SKM-1 treated with dmso at 0.1 percent for 144 hours (cell line): Measurements from ENCODE around the gene AREG.
A peak's percentile ranks its signal among the peaks of the same experiment; 100 is the strongest.
"Not testable (repeated sequence)": the region's sequence is repeated elsewhere in the genome, so short reads cannot be mapped to it uniquely, and the experiment has no call there.

Experiments used
- DNase-seq: peaks from one replicate; lab custom pipeline; 2025; ENCODE audit not compliant: unreplicated experiment; lab: John Stamatoyannopoulos, UW

Gene AREG, protein sequence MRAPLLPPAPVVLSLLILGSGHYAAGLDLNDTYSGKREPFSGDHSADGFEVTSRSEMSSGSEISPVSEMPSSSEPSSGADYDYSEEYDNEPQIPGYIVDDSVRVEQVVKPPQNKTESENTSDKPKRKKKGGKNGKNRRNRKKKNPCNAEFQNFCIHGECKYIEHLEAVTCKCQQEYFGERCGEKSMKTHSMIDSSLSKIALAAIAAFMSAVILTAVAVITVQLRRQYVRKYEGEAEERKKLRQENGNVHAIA

DNA sequence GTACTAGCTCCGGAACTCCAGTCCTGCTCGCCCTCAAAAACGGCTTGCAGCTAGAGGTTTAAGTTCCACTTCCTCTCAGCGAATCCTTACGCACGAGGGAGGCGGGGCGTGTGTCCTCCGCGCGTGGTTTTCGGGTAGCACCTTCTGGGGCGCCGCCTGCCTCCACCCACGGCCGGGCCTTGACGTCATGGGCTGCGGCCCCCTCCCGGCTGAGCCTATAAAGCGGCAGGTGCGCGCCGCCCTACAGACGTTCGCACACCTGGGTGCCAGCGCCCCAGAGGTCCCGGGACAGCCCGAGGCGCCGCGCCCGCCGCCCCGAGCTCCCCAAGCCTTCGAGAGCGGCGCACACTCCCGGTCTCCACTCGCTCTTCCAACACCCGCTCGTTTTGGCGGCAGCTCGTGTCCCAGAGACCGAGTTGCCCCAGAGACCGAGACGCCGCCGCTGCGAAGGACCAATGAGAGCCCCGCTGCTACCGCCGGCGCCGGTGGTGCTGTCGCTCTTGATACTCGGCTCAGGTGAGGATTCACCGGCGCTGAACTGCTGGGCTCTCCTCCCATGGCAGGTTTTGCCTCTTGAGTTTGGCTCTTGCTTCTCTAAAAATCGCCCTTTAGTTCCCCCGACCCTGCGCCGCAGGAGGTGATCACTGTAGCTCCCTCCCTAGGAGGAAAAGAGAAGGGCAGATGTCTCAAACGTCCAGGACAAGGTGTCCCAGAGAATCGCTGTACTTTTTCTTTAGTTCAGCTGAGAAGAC lies at the start of gene AREG:
TSS of gene AREG (plus strand) at position 246 of the 752 bp plus-strand sequence. CDS start at position 456, 210 bp downstream.
- peak; percentile 76 for DNase-seq

DNA sequence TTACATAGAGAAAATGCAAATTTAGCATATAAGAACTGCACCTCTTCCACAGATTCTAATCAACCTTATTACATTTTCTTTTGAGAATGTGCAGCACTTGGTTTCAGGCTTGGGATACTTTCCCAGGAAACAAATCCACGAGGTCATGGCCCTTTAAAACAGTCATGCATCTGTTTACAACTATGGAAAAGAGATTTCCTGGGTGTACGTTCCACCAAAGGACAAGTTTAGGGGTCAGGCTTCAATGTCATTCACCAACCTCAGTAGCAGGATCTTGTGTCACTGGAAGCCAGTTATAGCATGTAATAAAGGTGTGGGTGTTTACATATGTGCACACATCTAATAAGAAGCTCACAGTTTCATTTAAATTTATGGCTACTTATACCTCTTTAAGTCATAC lies 49.3 kb upstream of the AREG start:
- DNase-seq = no peak

GRCh38 chr4:74397748-74398426 lies 47.0 kb upstream of the AREG start:
- no peak for DNase-seq

DNA sequence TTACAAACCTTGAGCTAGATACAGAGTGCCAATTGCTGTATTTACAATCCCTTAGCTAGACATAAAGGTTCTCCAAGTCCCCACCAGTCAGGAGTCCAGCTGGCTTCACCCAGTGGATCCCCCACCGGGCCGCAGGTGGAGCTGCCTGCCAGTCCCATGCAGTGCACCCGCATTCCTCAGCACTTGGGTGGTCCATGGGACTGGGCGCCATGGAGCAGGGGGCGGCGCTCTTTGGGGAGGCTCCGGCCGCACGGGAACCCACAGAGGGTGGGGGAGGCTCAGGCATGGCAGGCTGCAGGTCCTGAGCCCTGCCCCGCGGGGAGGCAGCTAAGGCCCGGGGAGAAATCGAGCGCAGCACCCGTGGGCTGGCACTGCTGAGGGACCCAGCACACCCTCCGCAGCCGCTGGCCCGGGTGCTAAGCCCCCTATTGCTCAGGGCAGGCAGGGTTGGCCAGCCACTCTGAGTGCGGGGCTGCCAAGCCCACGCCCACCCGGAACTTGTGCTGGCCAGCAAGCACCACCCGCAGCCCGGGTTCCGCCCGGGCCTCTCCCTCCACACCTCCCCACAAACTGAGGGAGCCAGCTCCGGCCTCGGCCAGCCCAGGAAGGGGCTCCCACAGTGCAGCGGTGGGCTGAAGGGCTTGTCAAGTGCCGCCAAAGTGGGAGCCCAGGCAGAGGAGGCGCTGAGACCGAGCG lies 45.9 kb upstream of the AREG start:
- DNase-seq = not testable (repeated sequence)

- DNase-seq = no peak
Measured at GRCh38 chr4:74400395-74400794, 44.5 kb upstream of the AREG start.

DNA sequence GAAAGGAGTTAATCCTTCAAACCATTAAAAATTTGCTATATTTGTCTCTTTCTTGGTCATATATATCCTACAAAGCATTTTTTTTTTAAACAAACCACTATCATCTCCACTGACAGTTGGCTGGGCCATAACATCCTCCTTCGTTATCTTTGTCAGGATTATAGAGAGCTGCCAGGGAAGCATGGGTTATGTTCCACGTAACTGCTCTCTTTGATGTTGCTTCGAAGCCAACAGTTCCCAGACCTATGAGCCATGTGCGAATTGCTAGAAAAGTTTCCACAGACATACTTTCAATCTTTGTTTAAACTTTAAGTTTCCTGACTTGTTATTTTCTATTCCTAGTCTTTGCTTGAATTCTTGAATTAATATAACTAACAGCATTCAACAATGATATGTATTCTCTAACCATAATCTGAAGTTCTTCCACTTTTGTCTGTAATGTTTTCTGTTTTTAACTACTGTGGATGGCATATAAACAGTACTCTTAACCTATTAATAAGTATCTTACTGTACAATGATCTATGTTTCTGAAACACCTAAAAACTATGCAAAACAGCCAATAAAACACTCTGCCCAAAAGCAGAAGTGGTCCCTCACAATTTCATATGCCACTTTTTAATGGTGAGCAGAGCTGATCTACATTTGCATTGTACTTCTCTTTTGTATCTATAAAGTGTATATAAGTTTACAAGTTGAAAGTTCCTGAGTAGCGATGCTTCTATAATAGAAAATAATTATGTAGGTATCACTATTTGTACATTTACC lies 42.1 kb upstream of the AREG start:
- DNase-seq = no peak

GRCh38 chr4:74407891-74408290 lies 37.0 kb upstream of the AREG start:
- DNase-seq = no peak

DNA sequence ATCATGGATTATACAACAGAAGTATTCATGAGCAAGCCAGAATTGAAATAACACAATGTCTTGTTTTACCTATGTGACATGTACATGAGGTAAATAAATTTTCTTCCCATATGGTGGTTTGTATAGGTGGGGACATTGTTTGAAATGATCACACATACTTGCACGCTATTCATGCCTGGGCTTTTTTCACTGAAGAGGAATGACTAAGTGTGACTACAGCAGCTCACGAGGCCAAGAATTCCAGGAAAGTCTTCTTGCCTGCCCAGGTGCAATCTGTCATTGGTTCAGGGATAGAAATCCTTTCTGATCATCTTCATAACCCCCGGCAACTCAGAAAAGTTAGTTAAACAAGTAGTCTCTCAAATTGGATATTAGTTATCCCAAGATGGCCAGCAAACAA lies 36.3 kb upstream of the AREG start:
- DNase-seq = no peak

- DNase-seq = no peak
Measured at GRCh38 chr4:74410272-74410671, 34.7 kb upstream of the AREG start.

DNA sequence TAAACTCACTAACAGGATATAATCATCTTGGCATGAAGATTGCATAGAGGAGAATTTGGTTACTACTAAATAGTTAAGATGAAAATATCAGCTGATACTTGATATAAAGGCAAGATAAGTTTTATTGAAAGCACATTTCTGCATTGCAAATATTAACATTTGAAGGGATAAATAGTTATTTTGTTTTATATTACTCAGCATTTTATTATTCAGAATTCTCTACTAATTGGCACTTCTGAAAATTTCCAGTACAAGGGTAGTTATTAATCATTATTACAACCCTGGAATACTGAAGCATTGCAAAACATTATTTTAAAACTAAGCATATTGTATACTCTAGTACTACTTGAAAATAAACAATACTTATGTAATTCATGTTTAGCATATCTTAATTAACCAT lies 32.7 kb upstream of the AREG start:
- DNase-seq = no peak

GRCh38 chr4:74413265-74413664 lies 31.7 kb upstream of the AREG start:
- no peak for DNase-seq

DNA sequence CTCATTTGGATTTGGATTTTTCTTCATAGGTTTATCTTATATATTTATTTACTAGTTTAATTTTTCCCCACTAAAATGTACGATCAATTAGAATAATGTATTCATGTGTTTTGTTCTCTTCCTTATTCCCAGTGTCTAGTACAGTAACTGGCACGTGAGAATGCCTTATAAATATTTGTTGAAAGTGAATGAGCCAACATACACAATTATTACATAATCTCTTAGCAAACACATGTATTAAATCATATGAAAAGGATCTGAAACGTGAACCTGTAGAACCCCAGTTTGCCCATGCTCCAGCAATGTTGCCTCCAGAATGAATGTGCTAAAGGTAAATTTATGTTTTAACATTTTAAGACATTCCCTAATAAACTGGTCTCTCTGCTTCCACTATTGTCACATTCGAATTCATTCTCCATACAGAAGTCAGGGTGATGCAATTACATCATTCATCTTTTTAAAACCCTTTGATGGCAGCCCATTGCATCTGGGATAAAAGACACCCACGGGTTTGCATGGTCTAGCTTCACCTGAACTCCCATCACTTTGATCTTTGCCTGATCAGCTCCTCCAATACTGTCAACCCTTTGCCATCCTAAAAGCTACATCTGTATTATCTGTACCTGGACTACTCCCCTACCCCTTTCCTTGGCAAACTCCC lies 30.7 kb upstream of the AREG start:
- DNase-seq = no peak

GRCh38 chr4:74415602-74416300 lies 29.2 kb upstream of the AREG start:
- no peak for DNase-seq

DNA sequence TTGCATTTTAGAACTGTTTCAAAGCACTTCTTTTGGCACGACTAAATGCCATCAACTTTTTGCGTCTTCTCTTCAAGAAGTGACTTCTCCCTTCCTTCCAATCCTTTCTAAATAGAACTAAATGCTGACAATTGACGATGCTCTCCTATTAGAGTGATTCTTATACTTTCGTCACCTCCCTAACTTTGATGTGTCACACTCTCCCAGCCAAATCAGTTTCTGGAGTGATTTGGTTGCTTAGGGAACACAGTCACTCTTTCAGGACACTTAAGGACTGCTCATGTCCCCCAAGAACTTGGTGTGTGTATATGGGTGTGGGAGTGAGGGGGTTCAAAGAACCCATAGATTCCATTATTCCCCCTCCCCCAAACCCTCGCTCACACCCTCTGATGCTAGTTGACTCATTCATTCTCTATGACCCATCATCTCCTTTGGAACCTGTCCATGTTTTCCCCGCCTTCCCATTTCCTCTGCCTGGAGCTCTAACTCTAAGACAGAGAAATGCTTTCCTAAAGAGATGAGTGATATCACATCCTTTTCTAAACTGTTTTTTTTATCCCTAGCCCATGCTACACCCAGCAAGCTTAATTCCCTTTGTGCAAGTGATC lies 26.8 kb upstream of the AREG start:
- DNase-seq = no peak

GRCh38 chr4:74420863-74421262 lies 24.1 kb upstream of the AREG start:
- DNase-seq = no peak

GRCh38 chr4:74423104-74423503 lies 21.8 kb upstream of the AREG start:
- no peak for DNase-seq

DNA sequence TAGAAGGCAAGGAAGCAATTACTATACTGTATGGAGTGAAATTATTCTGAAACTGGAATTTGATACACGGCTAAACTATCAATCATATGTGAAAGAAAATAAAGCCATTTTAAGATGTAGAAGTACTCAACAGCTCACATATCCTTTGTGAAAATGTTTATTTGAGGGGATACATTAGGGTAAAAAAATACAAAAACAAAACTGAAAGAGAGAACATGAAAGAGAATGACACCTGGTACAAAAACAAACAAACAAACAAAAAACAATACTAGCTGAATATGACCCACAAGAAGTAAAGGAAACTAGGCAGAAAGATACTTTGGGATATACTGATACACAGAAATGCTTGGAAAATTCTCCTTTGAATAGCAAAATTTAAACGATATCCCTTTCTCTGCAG lies 20.8 kb upstream of the AREG start:
- no peak for DNase-seq

DNA sequence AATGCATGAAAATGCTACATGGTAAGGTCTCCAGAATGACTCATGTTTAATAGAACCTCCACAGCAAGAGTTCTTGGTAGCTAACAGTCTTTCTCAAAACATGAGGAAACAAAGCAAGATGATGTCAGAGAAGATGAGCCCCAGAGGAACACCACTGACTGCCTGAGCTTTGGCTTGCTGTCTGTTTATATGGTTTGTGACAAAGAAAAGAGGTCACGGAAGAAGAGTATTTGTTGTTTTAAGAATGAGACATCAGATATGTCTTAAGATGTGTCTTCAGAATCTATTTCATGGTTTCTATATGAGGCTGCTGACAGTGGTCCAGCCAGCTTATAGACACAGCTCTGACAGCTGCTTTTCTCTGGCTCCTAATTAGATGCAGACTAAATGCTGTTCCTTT lies 18.8 kb upstream of the AREG start:
- DNase-seq = no peak

GRCh38 chr4:74428276-74428675 lies 16.7 kb upstream of the AREG start:
- DNase-seq = no peak
